ENCODE results near the gene ARHGAP4. TPM values are rescaled to one million over a fixed set of nuclear protein-coding genes. Genes with fewer than 3 reads are reported as not detected.

The ARHGAP4 gene
- total RNA-seq, 2 experiments from 2014 or later, result 188 to 300 TPM

DNA sequence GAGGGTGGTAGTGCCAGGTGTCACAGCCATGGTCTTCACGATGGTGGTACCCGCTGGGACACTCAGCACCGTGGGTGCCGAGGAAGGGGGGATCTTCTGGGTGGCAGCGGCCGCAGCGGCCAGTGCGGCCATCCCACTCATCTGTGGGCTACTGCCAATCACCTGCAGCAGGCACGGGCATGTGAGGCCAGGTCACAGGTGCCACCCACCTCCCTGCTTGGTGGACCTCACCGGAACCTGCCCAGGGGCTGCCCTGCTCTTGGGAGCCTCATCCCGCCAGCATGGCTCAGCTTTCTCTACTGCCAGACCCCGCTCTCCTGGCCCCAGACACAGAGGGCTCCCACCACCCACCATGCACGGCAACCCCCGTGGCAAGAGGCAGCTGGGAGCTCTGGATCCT lies 32.5 kb upstream of the ARHGAP4 start:
- CTCF ChIA-PET, result interaction anchor here (1.7 kb wide), 1 partner anchor 11 kb away, joined by 4 read pairs; no protein-coding TSS in a partner anchor
- peaks cover 24% of the 10 kb centered on the region for H3K36me3 Mint-ChIP-seq
- no peak for ATAC-seq

DNA sequence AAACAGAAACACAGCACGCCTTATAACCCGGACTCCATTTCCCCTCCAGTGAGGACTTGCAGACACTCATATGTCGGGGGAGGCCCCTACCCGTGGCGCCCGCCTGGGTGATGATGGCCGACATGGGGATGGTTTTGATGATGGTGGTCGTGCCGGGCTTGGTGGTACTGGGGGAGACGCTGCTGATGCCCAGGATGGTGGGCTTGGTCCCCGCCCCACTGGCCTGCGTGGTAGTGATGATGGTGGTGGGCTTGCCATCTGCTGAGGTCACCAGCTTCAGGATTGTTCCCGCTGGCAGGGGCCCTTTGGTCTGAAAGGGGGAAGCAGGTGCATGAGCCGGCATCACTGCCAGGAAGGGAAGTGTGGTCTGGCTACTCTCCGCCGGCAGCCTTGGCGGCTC lies 31.2 kb upstream of the ARHGAP4 start:
- Mint-ChIP-seq H3K4me1 (peaks cover 13% of the 10 kb centered on the region), H3K36me3 (peaks cover 24% of the 10 kb centered on the region), H3K27ac (no peak overlapping the region), H3K9me3 (ENCODE audit: low read depth) (no peaks in the 10 kb centered on the region), H3K4me3 (no peak overlapping the region), H3K27me3 (no peaks in the 10 kb centered on the region)
- CTCF ChIA-PET, result interaction anchor here (1.7 kb wide), 1 partner anchor 10 kb away, joined by 4 read pairs; no protein-coding TSS in a partner anchor
- DNase-seq (no peak), ATAC-seq (no peak)

More for the DNA sequence above, 32.5 kb upstream of the ARHGAP4 start:
- H3K4me1 Mint-ChIP-seq, result peaks cover 9% of the 10 kb centered on the region
- H3K27me3 Mint-ChIP-seq, result no peaks in the 10 kb centered on the region
- no peak overlapping the region for H3K27ac Mint-ChIP-seq
- DNase-seq, result no peak
- no peak overlapping the region for H3K4me3 Mint-ChIP-seq
- no peaks in the 10 kb centered on the region for H3K9me3 Mint-ChIP-seq (ENCODE audit: low read depth)

DNA sequence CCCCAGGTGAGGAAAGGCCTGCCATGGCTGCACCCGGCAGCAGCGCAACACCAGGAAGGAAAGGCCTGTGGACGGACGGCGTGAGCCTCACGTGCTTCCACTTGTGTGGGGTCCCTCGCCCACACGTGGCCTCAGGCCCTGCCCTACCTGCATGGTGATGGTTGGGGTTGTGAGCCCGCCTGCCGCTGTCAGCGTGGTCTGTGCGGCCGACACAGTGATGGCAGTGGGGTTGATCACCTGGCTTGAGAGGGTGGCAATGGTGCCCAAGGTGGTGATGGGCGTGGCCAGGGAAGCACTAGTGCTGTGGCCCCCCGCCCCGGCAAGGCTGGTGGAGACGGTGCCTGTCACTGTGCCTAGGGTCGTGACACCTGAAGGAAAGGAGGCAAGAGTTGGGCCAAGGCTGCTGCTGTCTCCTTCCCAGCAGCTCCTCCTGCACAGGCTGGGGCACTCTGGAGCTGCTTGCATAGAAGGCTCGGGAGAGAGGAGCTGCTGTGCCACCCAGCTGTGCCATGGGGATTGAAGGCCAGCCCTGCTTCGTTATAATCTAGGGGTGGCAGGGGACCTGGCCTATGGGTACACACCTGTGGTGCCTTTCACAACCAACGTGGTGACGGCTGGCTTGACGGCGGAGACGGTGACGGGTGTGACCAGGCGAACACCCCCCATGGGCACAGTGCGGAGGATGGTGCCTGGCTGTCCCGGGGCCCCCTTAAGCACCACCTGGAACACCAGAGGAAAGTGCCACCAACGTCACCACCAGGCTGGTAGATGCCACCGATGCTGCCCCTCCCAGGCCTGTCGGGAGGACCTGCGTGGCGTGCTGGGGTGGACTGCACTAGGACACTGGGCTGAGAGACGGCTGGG lies 30.2 kb upstream of the ARHGAP4 start:
- H3K9me3 Mint-ChIP-seq (ENCODE audit: low read depth), result no peaks in the 10 kb centered on the region
- ATAC-seq (no peak), DNase-seq (no peak)
- H3K27me3 Mint-ChIP-seq, result no peaks in the 10 kb centered on the region
- peaks cover 15% of the 10 kb centered on the region for H3K4me1 Mint-ChIP-seq
- H3K4me3 Mint-ChIP-seq, result no peak overlapping the region
- no peak overlapping the region for H3K27ac Mint-ChIP-seq
- CTCF ChIA-PET, result no interaction called here
- H3K36me3 Mint-ChIP-seq, result peaks cover 26% of the 10 kb centered on the region

DNA sequence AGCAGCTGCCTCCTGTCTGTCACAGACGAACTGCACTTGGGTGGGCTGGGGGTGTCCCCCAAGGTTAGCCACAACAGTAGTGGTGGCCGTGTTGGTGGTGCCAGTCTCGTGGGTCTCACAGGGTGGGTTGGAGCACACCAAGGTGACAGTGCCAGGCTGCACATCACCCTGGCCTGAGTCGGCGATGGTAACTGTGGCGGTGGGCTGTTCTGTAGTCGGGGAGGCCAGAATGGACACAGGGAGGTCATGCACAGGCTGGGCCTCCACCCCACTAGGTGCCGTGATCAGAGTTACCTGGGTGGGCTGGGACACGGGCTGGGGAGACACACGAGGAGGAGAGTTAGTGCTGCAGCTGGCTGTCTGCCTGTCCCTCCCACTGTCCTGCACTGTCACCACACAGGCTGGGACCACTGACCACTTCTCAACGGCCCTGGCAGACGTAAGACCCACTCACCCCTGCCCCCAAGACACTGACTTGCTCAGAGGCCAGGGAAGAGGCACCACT lies 29.2 kb upstream of the ARHGAP4 start:
- DNase-seq, result no peak
- no peaks in the 10 kb centered on the region for H3K9me3 Mint-ChIP-seq (ENCODE audit: low read depth)
- H3K27ac Mint-ChIP-seq, result peak overlapping the region; percentile 36
- H3K36me3 Mint-ChIP-seq, result peaks cover 30% of the 10 kb centered on the region
- ATAC-seq, result no peak
- no peaks in the 10 kb centered on the region for H3K27me3 Mint-ChIP-seq
- H3K4me3 Mint-ChIP-seq, result no peak overlapping the region
- peaks cover 25% of the 10 kb centered on the region for H3K4me1 Mint-ChIP-seq
- CTCF ChIA-PET, result no interaction called here

DNA sequence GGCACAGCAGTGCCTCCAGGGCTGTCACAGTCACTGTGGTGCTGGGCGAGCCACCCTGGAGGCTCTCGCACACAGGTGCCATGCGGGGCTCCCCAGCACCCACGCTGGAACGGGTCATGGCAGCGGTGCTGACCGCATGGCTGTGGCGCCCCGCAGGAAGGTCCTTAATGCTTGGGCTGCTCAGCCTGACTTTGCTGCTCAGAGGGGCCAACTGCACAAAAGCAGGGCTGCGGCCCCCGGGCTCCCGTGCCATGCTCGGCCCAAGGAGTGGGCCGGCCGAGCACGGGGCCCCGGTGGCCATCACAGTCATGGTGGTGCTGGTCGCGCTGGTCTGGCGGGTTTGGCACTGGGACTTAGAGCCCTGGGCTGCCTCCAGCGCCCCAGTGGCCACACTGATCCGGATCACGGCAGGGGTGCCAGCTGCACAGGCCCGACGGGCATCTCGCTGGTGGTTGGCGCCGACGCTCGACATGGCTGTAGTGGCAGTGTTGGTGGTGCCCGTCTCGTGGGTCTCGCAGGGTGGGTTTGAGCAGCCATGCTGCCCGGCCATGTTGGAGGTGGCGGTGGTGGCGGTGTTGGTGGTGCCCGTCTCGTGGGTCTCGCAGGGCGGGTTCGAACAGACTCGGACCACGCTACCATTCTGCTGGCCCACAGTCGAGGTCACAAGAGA lies 28.6 kb upstream of the ARHGAP4 start:
- no peak overlapping the region for H3K4me3 Mint-ChIP-seq
- H3K27ac Mint-ChIP-seq, result no peak overlapping the region
- DNase-seq (no peak), ATAC-seq (no peak)
- H3K4me1 Mint-ChIP-seq, result peaks cover 29% of the 10 kb centered on the region
- H3K36me3 Mint-ChIP-seq, result peaks cover 29% of the 10 kb centered on the region
- H3K9me3 Mint-ChIP-seq (ENCODE audit: low read depth), result no peaks in the 10 kb centered on the region
- H3K27me3 Mint-ChIP-seq, result no peaks in the 10 kb centered on the region
- CTCF ChIA-PET, result no interaction called here

DNA sequence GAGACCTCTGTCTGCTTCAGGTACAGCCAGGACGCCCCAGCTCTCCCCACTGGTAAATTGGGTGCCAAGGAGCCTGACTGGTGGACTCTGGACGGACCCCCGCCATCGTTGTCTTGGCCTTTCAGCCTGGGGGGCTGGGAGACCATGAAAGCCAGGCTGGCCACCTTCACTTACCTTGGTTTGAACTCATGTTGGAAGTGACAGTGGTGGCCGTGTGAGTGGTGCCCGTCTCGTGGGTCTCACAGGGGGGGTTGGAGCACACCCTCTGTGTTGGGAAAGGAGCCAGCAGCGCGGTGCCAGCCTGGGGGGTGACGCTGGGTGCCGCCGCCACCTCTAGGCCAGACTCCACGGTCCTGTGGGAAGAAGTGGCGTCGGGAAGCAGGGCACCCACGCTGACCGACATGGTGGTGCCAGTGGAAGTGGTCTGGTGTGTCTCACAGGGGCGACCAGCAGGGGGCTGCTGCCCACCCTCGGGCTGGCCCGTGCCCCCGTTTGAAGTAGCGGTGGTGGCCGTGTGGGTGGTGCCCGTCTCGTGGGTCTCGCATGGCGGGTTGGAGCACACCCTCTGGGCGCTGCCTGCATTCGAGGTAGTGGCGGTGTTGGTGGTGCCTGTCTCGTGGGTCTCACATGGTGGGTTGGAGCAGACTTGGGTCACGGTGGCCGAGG lies 28.0 kb upstream of the ARHGAP4 start:
- CTCF ChIA-PET, result interaction anchor here (1.5 to 11.0 kb wide), 4 partner anchors 13 to 43 kb away, joined by 3 to 190 read pairs (median 8); partner anchors contain the start of gene ARHGAP4
- Mint-ChIP-seq H3K9me3 (ENCODE audit: low read depth) (no peaks in the 10 kb centered on the region), H3K4me1 (peaks cover 33% of the 10 kb centered on the region), H3K36me3 (peaks cover 30% of the 10 kb centered on the region), H3K27me3 (no peaks in the 10 kb centered on the region), H3K27ac (no peak overlapping the region), H3K4me3 (no peak overlapping the region)
- ATAC-seq (no peak), DNase-seq (no peak)

DNA sequence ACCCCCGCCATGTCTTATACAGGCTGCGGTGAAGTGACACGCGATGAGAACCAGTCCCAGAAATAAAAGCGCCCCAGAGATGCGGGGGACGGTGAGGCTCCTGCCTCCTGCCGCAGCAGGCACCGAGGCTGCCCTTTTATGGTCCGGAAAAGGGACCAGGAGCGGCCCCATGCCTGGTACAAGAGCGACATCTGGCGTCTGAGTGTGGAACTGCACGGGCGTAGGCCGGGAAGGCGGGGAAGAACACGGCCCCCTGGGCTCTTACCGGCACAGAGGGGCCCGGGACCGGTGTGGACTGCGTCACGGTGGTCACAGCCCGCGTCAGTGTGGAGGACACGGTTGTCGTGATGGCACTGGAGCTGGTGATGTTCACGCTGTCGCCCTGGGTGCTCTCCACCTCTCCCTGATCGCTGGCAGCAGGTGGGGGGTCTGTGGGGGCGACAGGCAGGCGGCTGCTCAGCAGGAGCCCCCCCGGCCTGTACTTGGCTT lies 27.3 kb upstream of the ARHGAP4 start:
- Mint-ChIP-seq H3K27ac (peak overlapping the region; percentile 66), H3K4me3 (no peak overlapping the region), H3K9me3 (ENCODE audit: low read depth) (no peaks in the 10 kb centered on the region), H3K4me1 (peaks cover 39% of the 10 kb centered on the region), H3K36me3 (peaks cover 29% of the 10 kb centered on the region), H3K27me3 (no peaks in the 10 kb centered on the region)
- DNase-seq (peak; percentile 81), ATAC-seq (peak; percentile 73)
- CTCF ChIA-PET, result interaction anchor here (1.2 to 11.0 kb wide), 5 partner anchors 14 to 43 kb away, joined by 3 to 190 read pairs (median 4); partner anchors contain the start of gene ARHGAP4

DNA sequence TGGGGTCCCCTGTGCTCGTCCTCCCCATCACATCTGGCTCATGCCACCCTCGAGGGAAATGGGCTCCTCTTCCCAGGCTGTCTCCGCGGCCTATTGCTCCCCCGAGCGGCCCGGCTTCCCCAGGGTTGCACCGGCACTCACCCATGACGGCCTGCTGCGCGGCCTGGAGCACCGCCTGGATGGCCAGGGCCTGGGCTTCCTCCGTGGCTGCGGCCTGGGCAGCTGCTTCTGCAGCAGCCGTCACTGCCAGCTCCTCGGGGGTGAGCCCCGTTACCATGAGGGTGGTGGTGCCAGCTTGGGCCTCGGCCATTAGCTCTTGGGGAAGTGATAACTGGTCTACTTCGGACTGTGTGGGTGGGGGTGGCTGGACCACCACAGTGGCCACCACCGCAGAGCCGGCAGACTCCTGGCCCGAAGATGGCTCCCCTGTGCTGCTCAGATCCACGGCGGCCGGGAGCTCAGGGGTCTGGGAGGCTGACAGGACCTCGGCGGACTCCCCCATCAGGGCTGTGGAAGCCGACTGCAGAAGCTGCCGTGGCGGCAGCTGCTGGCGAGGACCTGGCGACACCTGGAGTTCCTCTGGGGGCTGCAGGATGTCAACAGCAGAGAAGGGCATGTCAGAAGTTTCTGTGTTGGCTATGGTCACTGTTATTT lies 26.4 kb upstream of the ARHGAP4 start:
- Mint-ChIP-seq H3K36me3 (peaks cover 27% of the 10 kb centered on the region), H3K4me3 (no peak overlapping the region)

DNA sequence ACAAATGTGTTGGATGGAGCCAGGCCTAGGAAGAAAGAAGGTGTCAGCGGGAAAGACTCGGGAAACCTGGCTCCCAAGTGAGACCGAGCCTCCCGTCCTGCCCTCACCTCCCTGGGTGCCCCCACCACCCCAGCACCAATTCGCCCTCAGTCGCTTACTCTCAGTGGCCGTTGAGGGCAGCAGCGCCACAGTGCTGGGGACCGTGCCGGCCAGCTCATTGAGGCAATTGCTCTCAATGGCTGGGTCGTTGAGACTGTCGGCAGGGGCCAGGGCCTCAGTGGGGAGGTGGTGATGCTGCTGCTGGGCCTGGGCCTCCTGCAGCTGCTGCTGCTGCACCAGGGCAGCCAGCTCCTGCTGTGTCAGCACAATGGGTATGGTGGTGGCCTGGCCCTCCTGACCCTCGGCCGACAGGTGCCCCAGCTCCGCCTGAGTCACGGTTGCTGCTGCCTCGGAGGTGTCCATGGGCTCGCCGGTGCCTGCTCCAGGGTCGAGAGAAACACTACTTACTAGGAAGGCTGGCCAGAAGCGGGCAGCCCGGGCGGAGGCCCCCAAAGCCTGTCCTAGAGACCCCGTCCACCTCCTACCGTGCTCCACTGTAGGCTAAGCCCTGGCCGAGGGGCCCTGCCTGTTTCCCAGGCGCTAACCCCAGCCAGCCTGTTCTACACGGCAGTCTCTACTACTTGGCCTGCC lies 25.8 kb upstream of the ARHGAP4 start:
- ATAC-seq, result no peak
- DNase-seq, result no peak
- Mint-ChIP-seq H3K4me3 (no peak overlapping the region), H3K27me3 (no peaks in the 10 kb centered on the region), H3K36me3 (peaks cover 29% of the 10 kb centered on the region), H3K4me1 (peaks cover 45% of the 10 kb centered on the region), H3K9me3 (ENCODE audit: low read depth) (no peaks in the 10 kb centered on the region), H3K27ac (no peak overlapping the region)
- CTCF ChIA-PET, result interaction anchor here (2.6 to 11.0 kb wide), 3 partner anchors 15 to 27 kb away, joined by 11 to 190 read pairs (median 71); partner anchors contain the start of genes ARHGAP4 and NAA10

More for the DNA sequence above, 26.4 kb upstream of the ARHGAP4 start:
- peaks cover 43% of the 10 kb centered on the region for H3K4me1 Mint-ChIP-seq
- H3K27me3 Mint-ChIP-seq, result no peaks in the 10 kb centered on the region
- peak overlapping the region; percentile 66 for H3K27ac Mint-ChIP-seq
- DNase-seq (no peak), ATAC-seq (no peak)
- CTCF ChIA-PET, result interaction anchor here (1.2 to 11.0 kb wide), 5 partner anchors 15 to 42 kb away, joined by 3 to 190 read pairs (median 4); partner anchors contain the start of gene ARHGAP4
- H3K9me3 Mint-ChIP-seq (ENCODE audit: low read depth), result no peaks in the 10 kb centered on the region

DNA sequence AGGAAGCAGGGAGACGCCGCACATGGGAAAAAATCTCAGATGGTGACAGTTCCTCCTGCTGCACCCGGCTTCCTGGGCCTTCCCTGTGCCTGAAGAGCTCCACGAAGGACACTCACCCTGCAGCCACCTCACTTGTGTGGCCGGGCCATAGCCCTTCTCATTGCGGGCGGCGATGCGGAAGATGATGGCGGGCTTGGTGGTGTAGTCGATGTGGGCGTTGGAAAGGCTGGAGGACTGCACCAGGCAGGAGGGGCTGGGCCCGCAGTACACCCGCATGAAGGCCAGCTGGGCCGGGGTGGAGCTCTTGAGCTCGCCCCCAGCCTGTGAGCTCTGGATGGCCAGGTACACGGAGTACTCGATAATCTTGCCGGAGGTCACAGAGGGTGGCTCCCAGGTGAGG lies 24.1 kb upstream of the ARHGAP4 start:
- CTCF ChIA-PET, result interaction anchor here (5.4 to 11.0 kb wide), 3 partner anchors 15 to 25 kb away, joined by 52 to 190 read pairs (median 71); partner anchors contain the start of genes ARHGAP4 and NAA10

DNA sequence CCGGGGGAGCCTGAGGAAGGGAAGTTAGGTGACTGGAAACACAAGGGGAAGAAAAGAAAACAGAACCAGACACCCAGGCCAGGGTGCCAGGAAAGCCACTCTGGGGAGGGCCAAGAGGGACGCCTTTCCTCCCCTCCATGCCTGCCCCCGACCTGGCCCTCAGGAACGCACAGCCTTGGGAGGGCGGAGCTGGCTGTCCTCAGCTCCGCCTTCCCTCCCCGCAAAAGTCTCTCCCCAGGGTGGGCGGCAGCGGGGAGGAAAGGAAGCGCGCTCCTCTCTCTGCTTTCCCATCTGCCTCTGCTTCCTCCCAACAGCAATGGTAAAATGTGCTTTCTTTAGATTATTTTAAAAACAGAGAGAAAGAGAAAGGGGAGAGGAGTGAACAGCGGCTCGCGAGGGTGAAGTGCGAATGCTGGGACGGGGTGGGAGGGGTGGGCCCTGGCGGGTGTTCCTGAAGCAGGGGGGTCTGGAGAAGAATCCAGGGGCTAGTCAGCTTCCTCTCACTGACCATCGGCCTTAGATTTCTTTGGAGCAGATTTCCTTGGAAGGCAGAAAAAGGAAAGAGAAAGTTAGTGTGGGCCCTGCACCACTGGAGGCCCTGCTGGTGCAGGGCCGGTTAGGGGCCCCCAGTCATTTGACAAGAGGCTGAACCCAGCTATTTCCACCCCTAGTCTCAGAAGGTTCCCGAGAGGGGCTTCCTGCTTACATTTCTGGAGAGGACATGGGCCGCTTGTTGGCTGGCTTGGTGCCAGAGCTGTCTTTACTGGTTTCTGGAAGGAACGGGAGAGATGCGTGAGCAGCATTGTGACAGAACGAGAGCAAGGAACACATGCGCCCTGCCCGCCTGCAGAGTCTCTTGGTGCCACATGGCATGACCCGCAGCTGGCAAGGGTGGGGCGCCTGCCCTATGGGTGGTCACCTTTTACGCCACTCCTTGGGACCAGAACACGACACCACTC lies 23.1 kb upstream of the ARHGAP4 start:
- Mint-ChIP-seq H3K27me3 (no peaks in the 10 kb centered on the region), H3K27ac (peak overlapping the region; percentile 64), H3K9me3 (ENCODE audit: low read depth) (no peaks in the 10 kb centered on the region), H3K4me3 (no peak overlapping the region), H3K36me3 (peaks cover 16% of the 10 kb centered on the region), H3K4me1 (peaks cover 40% of the 10 kb centered on the region)
- ATAC-seq (no peak), DNase-seq (no peak)
- CTCF ChIA-PET, result interaction anchor here (5.4 to 11.0 kb wide), 3 partner anchors 14 to 24 kb away, joined by 52 to 190 read pairs (median 71); partner anchors contain the start of genes ARHGAP4 and NAA10

More for the DNA sequence above, 24.1 kb upstream of the ARHGAP4 start:
- ATAC-seq, result no peak
- peaks cover 43% of the 10 kb centered on the region for H3K4me1 Mint-ChIP-seq
- H3K36me3 Mint-ChIP-seq, result peaks cover 23% of the 10 kb centered on the region
- H3K4me3 Mint-ChIP-seq, result no peak overlapping the region
- H3K27ac Mint-ChIP-seq, result no peak overlapping the region
- no peaks in the 10 kb centered on the region for H3K27me3 Mint-ChIP-seq
- H3K9me3 Mint-ChIP-seq (ENCODE audit: low read depth), result no peaks in the 10 kb centered on the region
- no peak for DNase-seq
